Esophagus squamous epithelium (tissue), 5 donors: ENCODE results near the gene CASTOR2. TPM values are rescaled to one million over a fixed set of nuclear protein-coding genes. Genes with fewer than 3 reads are reported as not detected.

Experiments used
- DNase-seq: peaks from one replicate; lab custom pipeline; 2025; lab: John Stamatoyannopoulos, UW
- H3K27ac ChIP-seq, 4 donors: fragments of 200-600 bp; sonication (generic); one replicate each; pipeline ENCODE4 v1.5.1; 2016 to 2019; ENCODE audit warnings: mild to moderate bottlenecking in 1 of 4
- H3K27me3 ChIP-seq, 4 donors: fragments of 200-600 bp; sonication (generic); 1 replicate in 3 of 4; 2 replicates in 1 of 4; pipeline versions ENCODE4 v1.5.1 to v1.6.0; 2017 to 2021; ENCODE audit warnings: antibody characterized with exemption in 1 of 4
- H3K36me3 ChIP-seq, 3 donors: fragments of 200-600 bp; sonication (generic); one replicate each; pipeline ENCODE4 v1.5.1; 2016 to 2019
- H3K4me1 ChIP-seq, 3 donors: fragments of 200-600 bp; sonication (generic); one replicate each; pipeline ENCODE4 v1.5.1; 2017 to 2019
- H3K4me3 ChIP-seq, 4 donors: fragments of 200-600 bp; sonication (generic); 1 replicate in 3 of 4; 2 replicates in 1 of 4; pipeline ENCODE4 v1.5.1; 2016 to 2019; ENCODE audit warnings: mild to moderate bottlenecking in 2 of 4, moderate library complexity in 1 of 4
- H3K9me3 ChIP-seq, 3 donors: fragments of 200-600 bp; sonication (generic); one replicate each; pipeline ENCODE4 v1.5.1; 2016 to 2019
- CTCF ChIP-seq, 6 experiments: fragments of 450-650 bp in 4 of 6; fragments of 200-600 bp in 2 of 6; sonication (generic) in 2 of 6; IDR thresholded peaks; one replicate each; pipeline ENCODE4 v1.5.1; 2016 to 2019; ENCODE audit warnings: antibody characterized with exemption in 6 of 6, mild to moderate bottlenecking in 4 of 6, moderate library complexity in 4 of 6
- POLR2A ChIP-seq, 4 donors: fragments of 450-650 bp; IDR thresholded peaks; one replicate each; pipeline ENCODE4 v1.6.1; 2017; ENCODE audit warnings: antibody characterized with exemption in 4 of 4, mild to moderate bottlenecking in 4 of 4, moderate library complexity in 3 of 4
- WGBS, 2 donors: methylation state at CpG; one replicate each; pipeline ENCODE4 v1.1.5; 2018; 5-methylcytosine and 5-hydroxymethylcytosine counted together
- intact Hi-C: fragments of 100-400 bp; cut with DNase I; formaldehyde crosslinking; loops from one replicate; pipeline ENCODE4 v1.15.0; 2022
- total RNA-seq, 4 donors: library from RNA; depleted of rRNA; stranded (reverse); fragments of >200 nt; gene quantifications; one replicate each; pipeline ENCODE4 v1.1.0, GENCODE V29; 2016
- donor health status: DM: yes; HTN: yes; CAD: no.

The CASTOR2 gene
- total RNA-seq, 4 donors from 2014 or later = 4.6 to 10.8 (median 8.8) TPM

DNA sequence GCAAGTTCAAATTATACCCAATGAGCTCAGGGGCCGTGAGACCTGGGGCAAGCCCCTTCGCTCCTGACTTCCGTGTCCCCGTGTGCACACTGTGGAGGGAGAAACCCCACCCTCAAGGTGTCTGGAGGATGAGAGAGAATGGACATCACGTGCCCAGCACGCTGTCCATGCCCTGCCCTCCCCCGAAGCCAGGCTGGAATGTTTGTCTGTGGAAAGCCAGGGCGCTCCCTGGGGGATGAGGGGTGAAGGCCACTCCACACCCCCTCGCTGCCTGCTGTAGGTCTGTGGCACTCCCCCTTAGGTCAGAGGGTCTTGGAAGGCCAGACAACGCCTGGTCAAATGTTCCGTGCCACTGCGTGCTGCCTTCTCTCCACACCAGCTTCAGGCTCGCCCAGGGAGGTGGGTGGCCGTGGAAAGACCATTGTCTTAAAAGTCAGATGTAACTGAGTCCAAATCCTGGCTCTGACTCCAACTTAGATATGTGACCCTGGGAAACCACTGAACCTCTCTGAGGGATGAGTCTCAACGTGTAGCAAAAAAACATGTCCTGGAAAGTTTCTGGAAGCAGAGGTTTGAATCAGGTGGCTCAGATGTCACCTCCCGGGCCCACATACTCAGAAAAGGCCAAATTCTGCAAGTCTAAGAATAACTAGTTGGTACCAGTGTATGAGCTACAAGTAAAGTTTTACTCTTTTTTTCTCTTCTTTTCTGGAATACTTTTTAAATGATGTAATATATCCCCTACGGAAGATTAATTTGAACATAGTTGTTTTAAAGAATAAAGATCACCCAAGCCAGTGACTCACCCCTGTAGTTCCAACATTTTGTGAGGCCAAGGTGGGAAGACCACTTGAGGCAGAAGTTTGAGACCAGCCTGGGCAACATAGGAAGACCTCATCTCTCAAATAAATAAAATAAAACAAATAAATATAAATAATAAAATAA is 84.2 kb downstream of the CASTOR2 start:
- Histone ChIP-seq H3K4me3 (no peak overlapping the region), H3K27ac (no peak overlapping the region), H3K9me3 (no peaks in the 10 kb centered on the region), H3K4me1 (peaks cover 0 to 12% (median 5%) of the 10 kb centered on the region in 3 donors), H3K36me3 (peaks cover 8 to 96% (median 10%) of the 10 kb centered on the region in 3 donors), H3K27me3 (no peaks in the 10 kb centered on the region)
- intact Hi-C loops = no loop called here
- TF ChIP-seq CTCF (IDR thresholded peaks at IDR 0.05) (no peak), POLR2A (IDR thresholded peaks at IDR 0.05) (no peak)
- no peak for DNase-seq
- 24 to 64% methylated on average over 3 to 5 of the region's 17 CpGs for WGBS, 2 donors

GRCh38 chr7:75049817-75050216 is 85.3 kb downstream of the CASTOR2 start:
- Histone ChIP-seq H3K27ac (no peak overlapping the region), H3K4me3 (no peak overlapping the region), H3K36me3 (peaks cover 8 to 98% (median 10%) of the 10 kb centered on the region in 3 donors), H3K9me3 (no peaks in the 10 kb centered on the region), H3K27me3 (no peaks in the 10 kb centered on the region), H3K4me1 (peaks cover 0 to 12% (median 5%) of the 10 kb centered on the region in 3 donors)
- TF ChIP-seq POLR2A (IDR thresholded peaks at IDR 0.05) (no peak), CTCF (IDR thresholded peaks at IDR 0.05) (no peak)
- intact Hi-C loops = no loop called here
- 82 to 92% methylated on average over 10 of the region's 10 CpGs for WGBS, 2 donors
- DNase-seq = no peak

- Histone ChIP-seq H3K36me3 (peaks cover 10 to 98% (median 12%) of the 10 kb centered on the region in 3 donors), H3K9me3 (no peaks in the 10 kb centered on the region), H3K4me1 (peaks cover 0 to 15% (median 5%) of the 10 kb centered on the region in 3 donors), H3K27ac (no peak overlapping the region), H3K27me3 (no peaks in the 10 kb centered on the region), H3K4me3 (no peak overlapping the region)
- WGBS, 2 donors = 59 to 60% methylated on average over 8 to 11 of the region's 12 CpGs
- TF ChIP-seq POLR2A (IDR thresholded peaks at IDR 0.05) = no peak
- TF ChIP-seq CTCF (IDR thresholded peaks at IDR 0.05) = no peak
- no peak for DNase-seq
- intact Hi-C loops = no loop called here
Measured at GRCh38 chr7:75050501-75050900, 86.0 kb downstream of the CASTOR2 start.

GRCh38 chr7:75054744-75055143 is 90.2 kb downstream of the CASTOR2 start:
- no peak overlapping the region for H3K4me3 ChIP-seq
- intact Hi-C loops = no loop called here
- H3K9me3 ChIP-seq = no peaks in the 10 kb centered on the region
- no peak for DNase-seq
- no peak for TF ChIP-seq POLR2A (IDR thresholded peaks at IDR 0.05)
- 47 to 59% methylated on average over 2 to 3 of the region's 3 CpGs for WGBS, 2 donors
- H3K4me1 ChIP-seq = peaks cover 0 to 17% (median 6%) of the 10 kb centered on the region in 3 donors
- peak overlapping the region in 3 of 4 donors; percentile 64 to 80 (median 76) for H3K27ac ChIP-seq
- no peaks in the 10 kb centered on the region for H3K27me3 ChIP-seq
- peaks cover 23 to 99% (median 32%) of the 10 kb centered on the region in 3 donors for H3K36me3 ChIP-seq

DNA sequence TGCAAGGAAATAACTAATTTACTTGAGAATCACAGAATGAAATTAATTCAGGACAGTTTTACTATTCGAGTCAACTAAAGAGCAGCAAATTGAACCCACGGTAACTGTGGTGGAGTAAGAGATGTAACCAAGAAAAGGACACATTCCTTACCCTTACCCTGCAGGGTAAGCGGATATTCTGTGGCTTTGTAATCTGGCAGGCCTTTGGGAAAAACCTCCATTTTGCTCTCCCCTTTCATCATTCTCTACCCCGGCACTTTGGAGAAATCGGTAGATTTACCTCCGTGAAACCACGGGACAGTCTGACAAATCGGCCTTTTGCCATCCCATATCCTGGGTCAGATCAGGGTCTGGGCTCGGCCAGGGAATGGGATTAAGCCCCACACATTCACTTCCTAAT is 90.7 kb downstream of the CASTOR2 start:
- Histone ChIP-seq H3K9me3 (no peaks in the 10 kb centered on the region), H3K4me1 (peaks cover 0 to 17% (median 6%) of the 10 kb centered on the region in 3 donors), H3K27me3 (no peaks in the 10 kb centered on the region), H3K4me3 (no peak overlapping the region), H3K36me3 (peaks cover 27 to 99% (median 35%) of the 10 kb centered on the region in 3 donors), H3K27ac (peak overlapping the region in 3 of 4 donors; percentile 64 to 80 (median 76))
- intact Hi-C loops = no loop called here
- TF ChIP-seq POLR2A (IDR thresholded peaks at IDR 0.05) (no peak), CTCF (IDR thresholded peaks at IDR 0.05) (no peak)
- no peak for DNase-seq
- 88 to 90% methylated on average over 9 of the region's 9 CpGs for WGBS, 2 donors
